Neural progenitor cell (in vitro differentiated cells): ENCODE data around the gene APBB2. TPM values are rescaled to one million over a fixed set of nuclear protein-coding genes. Genes with fewer than 3 reads are reported as not detected.

Experiments
- DNase-seq: peaks from one replicate; pipeline ENCODE4 v3.0.0-alpha.2; 2016; ENCODE audit warnings: low spot score
- H2AFZ ChIP-seq: fragments of 200-600 bp; sonication (generic); replicated peaks from 2 replicates; pipeline ENCODE4 v1.6.1; 2016; ENCODE audit warnings: antibody characterized with exemption
- H3F3A ChIP-seq: fragments of 200-600 bp; sonication (generic); 2 replicates; pipeline ENCODE4 v1.6.1; 2016; ENCODE audit warnings: antibody characterized with exemption, low read depth
- H3K27ac ChIP-seq: fragments of 200-600 bp; sonication (generic); 2 replicates; pipeline ENCODE4 v1.5.1; 2016; ENCODE audit warnings: mild to moderate bottlenecking
- H3K27me3 ChIP-seq: fragments of 200-600 bp; sonication (generic); 2 replicates; pipeline ENCODE4 v1.6.1; 2016; ENCODE audit warnings: mild to moderate bottlenecking, moderate library complexity
- H3K36me3 ChIP-seq: fragments of 200-600 bp; sonication (generic); 2 replicates; pipeline ENCODE4 v1.5.1; 2016
- H3K4me1 ChIP-seq: fragments of 200-600 bp; sonication (generic); 2 replicates; pipeline ENCODE4 v1.6.1; 2016; ENCODE audit warnings: mixed run types
- H3K4me2 ChIP-seq: fragments of 200-600 bp; sonication (generic); 2 replicates; pipeline ENCODE4 v1.6.1; 2016
- H3K4me3 ChIP-seq: fragments of 200-600 bp; sonication (generic); 2 replicates; pipeline ENCODE4 v1.5.1; 2016
- H3K79me2 ChIP-seq: fragments of 200-600 bp; sonication (generic); 2 replicates; pipeline ENCODE4 v1.6.1; 2016; ENCODE audit warnings: low read depth
- H3K9ac ChIP-seq: fragments of 200-600 bp; sonication (generic); 2 replicates; pipeline ENCODE4 v1.6.1; 2016
- H3K9me3 ChIP-seq: fragments of 200-600 bp; sonication (generic); 2 replicates; pipeline ENCODE4 v1.5.1; 2016; ENCODE audit warnings: low read depth
- H4K20me1 ChIP-seq: fragments of 200-600 bp; sonication (generic); 2 replicates; pipeline ENCODE4 v1.6.1; 2016; ENCODE audit warnings: low read depth
- H3K27ac Mint-ChIP-seq: 3 replicates; pipeline ENCODE4 v1.8.0; 2021; ENCODE audit warnings: mixed read lengths
- H3K27me3 Mint-ChIP-seq: 2 replicates; pipeline ENCODE4 v1.8.0; 2022; ENCODE audit warnings: low read depth, mild to moderate bottlenecking, inconsistent platforms, moderate library complexity, mixed read lengths; ENCODE audit not compliant: insufficient read depth
- H3K36me3 Mint-ChIP-seq: 3 replicates; pipeline ENCODE4 v1.8.0; 2021; ENCODE audit warnings: mixed read lengths
- H3K4me1 Mint-ChIP-seq: 3 replicates; pipeline ENCODE4 v1.8.0; 2021; ENCODE audit warnings: mixed read lengths
- H3K4me3 Mint-ChIP-seq: 3 replicates; pipeline ENCODE4 v1.8.0; 2021; ENCODE audit warnings: mild to moderate bottlenecking, moderate library complexity, mixed read lengths
- H3K9me3 Mint-ChIP-seq: 3 replicates; pipeline ENCODE4 v1.8.0; 2020; ENCODE audit warnings: mixed read lengths
- EZH2 ChIP-seq: fragments of 200-600 bp; sonication (generic); IDR thresholded peaks from 2 replicates; pipeline ENCODE4 v1.6.1; 2017; ENCODE audit warnings: antibody characterized with exemption, mild to moderate bottlenecking, moderate library complexity
- EZH2phosphoT487 ChIP-seq: fragments of 200-600 bp; sonication (generic); IDR thresholded peaks from 2 replicates; pipeline ENCODE4 v1.6.1; 2017; ENCODE audit warnings: antibody characterized with exemption
- total RNA-seq: library from RNA; depleted of rRNA; stranded (reverse); fragments of >200 nt; gene quantifications from 2 replicates; pipeline ENCODE4 v1.2.3, GENCODE V29; 2015; ENCODE audit warnings: low replicate concordance
- TF ChIP-seq, protein P1 (sequence below): fragments of 200-600 bp; sonication (generic); IDR thresholded peaks from 2 replicates; pipeline ENCODE4 v1.5.1; 2017; ENCODE audit warnings: antibody characterized with exemption, mild to moderate bottlenecking

The APBB2 gene
- total RNA-seq, 1 donor from 2014 or later, result 83.2 TPM

DNA sequence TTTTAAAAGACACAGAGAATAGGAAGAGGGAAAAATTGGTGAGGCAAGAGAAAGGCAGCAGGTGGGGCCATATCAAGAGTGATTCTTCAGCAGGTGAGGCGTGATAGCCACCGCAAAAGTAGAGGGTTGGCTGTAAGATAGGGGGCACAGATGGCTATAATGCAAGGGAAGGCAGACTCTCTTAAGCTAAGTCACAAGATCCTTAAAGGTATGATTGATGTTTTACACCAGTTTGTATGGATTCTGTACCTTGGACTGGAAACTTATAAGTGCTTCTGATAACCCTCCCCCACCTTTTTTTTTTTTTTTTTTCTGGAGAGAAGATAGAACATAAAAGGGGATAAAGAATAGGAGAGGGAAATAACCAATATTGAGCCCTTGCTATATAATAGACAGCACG lies 424.6 kb downstream of the APBB2 start:
- no peak overlapping the region for H3K9ac ChIP-seq
- no peaks in the 10 kb centered on the region for H3K36me3 Mint-ChIP-seq
- DNase-seq, result no peak
- H4K20me1 ChIP-seq, result no peaks in the 10 kb centered on the region
- no peak overlapping the region for H3K4me3 ChIP-seq
- H3K4me2 ChIP-seq, result no peak overlapping the region
- no peaks in the 10 kb centered on the region for H3K79me2 ChIP-seq
- no peaks in the 10 kb centered on the region for H3K4me1 Mint-ChIP-seq
- no peaks in the 10 kb centered on the region for H3K27me3 Mint-ChIP-seq
- no peak overlapping the region for H2AFZ ChIP-seq
- H3K9me3 ChIP-seq, result no peaks in the 10 kb centered on the region
- H3K4me3 Mint-ChIP-seq, result no peak overlapping the region
- no peaks in the 10 kb centered on the region for H3K9me3 Mint-ChIP-seq
- no peak for TF ChIP-seq EZH2phosphoT487
- TF ChIP-seq, protein P1, sequence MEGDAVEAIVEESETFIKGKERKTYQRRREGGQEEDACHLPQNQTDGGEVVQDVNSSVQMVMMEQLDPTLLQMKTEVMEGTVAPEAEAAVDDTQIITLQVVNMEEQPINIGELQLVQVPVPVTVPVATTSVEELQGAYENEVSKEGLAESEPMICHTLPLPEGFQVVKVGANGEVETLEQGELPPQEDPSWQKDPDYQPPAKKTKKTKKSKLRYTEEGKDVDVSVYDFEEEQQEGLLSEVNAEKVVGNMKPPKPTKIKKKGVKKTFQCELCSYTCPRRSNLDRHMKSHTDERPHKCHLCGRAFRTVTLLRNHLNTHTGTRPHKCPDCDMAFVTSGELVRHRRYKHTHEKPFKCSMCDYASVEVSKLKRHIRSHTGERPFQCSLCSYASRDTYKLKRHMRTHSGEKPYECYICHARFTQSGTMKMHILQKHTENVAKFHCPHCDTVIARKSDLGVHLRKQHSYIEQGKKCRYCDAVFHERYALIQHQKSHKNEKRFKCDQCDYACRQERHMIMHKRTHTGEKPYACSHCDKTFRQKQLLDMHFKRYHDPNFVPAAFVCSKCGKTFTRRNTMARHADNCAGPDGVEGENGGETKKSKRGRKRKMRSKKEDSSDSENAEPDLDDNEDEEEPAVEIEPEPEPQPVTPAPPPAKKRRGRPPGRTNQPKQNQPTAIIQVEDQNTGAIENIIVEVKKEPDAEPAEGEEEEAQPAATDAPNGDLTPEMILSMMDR, result no peak
- no peak for TF ChIP-seq EZH2
- no peaks in the 10 kb centered on the region for H3K36me3 ChIP-seq
- no peaks in the 10 kb centered on the region for H3K4me1 ChIP-seq
- H3K27ac Mint-ChIP-seq, result no peak overlapping the region
- H3F3A ChIP-seq, result no peaks in the 10 kb centered on the region
- H3K27me3 ChIP-seq, result no peaks in the 10 kb centered on the region
- no peak overlapping the region for H3K27ac ChIP-seq

DNA sequence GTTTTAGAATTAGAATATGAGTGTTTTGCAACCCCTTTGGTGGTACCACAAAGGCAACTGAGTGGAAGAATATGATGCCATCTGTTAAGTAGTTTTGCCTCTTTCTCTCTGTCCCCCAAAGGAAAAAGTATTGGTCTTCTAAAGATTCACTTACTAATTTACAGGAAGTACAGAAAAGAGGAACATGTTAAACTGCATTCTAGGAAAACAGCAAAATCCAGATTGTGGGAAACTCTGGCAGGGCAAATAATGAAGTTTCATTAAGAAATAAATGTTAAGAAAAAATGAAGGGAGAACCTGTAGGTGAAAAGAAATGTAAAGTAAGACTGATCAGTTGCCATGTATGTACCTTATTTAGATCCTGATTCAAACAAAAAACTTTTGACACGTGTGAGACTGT lies 425.3 kb downstream of the APBB2 start:
- no peaks in the 10 kb centered on the region for H3F3A ChIP-seq
- H3K36me3 ChIP-seq, result no peaks in the 10 kb centered on the region
- no peaks in the 10 kb centered on the region for H3K4me1 ChIP-seq
- no peak overlapping the region for H2AFZ ChIP-seq
- no peaks in the 10 kb centered on the region for H3K79me2 ChIP-seq
- no peak for DNase-seq
- TF ChIP-seq, protein P1, result no peak
- TF ChIP-seq EZH2phosphoT487 (no peak), EZH2 (no peak)
- Mint-ChIP-seq H3K27me3 (no peaks in the 10 kb centered on the region), H3K36me3 (no peaks in the 10 kb centered on the region), H3K4me1 (no peaks in the 10 kb centered on the region), H3K27ac (no peak overlapping the region), H3K9me3 (no peaks in the 10 kb centered on the region), H3K4me3 (no peak overlapping the region)
- H3K9ac ChIP-seq, result no peak overlapping the region
- no peak overlapping the region for H3K4me2 ChIP-seq
- H3K4me3 ChIP-seq, result no peak overlapping the region
- no peaks in the 10 kb centered on the region for H4K20me1 ChIP-seq
- no peak overlapping the region for H3K27ac ChIP-seq
- no peaks in the 10 kb centered on the region for H3K27me3 ChIP-seq
- H3K9me3 ChIP-seq, result no peaks in the 10 kb centered on the region

DNA sequence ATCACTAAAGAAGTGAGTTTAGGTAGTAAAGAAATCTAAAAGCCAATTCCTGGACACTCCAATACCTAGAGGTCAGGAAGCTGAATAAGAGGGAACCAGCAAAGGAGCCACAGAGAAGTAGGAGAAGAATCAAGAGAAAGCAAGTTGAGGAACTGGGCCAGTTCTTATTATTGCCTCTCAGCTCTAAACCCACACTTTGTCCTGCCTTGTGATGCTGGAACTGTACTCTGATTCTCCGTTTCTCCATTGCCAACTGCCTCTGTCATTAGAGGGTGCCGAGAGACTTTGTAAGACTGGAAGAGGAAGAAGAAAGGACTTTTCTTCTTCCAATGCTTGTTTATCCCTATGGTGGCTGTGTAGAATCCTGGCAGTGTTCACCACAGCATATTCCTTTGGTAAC lies 426.0 kb downstream of the APBB2 start:
- DNase-seq, result no peak
- H3K36me3 ChIP-seq, result peaks cover under 1% of the 10 kb centered on the region
- no peak overlapping the region for H3K4me2 ChIP-seq
- no peak overlapping the region for H2AFZ ChIP-seq
- Mint-ChIP-seq H3K27me3 (no peaks in the 10 kb centered on the region), H3K36me3 (no peaks in the 10 kb centered on the region), H3K4me3 (no peak overlapping the region), H3K9me3 (no peaks in the 10 kb centered on the region), H3K27ac (no peak overlapping the region), H3K4me1 (no peaks in the 10 kb centered on the region)
- TF ChIP-seq EZH2phosphoT487, result no peak
- TF ChIP-seq, protein P1, result no peak
- TF ChIP-seq EZH2, result no peak
- H3F3A ChIP-seq, result no peaks in the 10 kb centered on the region
- H4K20me1 ChIP-seq, result no peaks in the 10 kb centered on the region
- H3K9me3 ChIP-seq, result no peaks in the 10 kb centered on the region
- no peaks in the 10 kb centered on the region for H3K4me1 ChIP-seq
- H3K27me3 ChIP-seq, result no peaks in the 10 kb centered on the region
- H3K27ac ChIP-seq, result no peak overlapping the region
- no peak overlapping the region for H3K9ac ChIP-seq
- no peak overlapping the region for H3K4me3 ChIP-seq
- no peaks in the 10 kb centered on the region for H3K79me2 ChIP-seq
